HL-60 (cell line): ENCODE results near the gene ASCC3.

Experiments used
- GABPA ChIP-seq: IDR thresholded peaks from 2 replicates; pipeline ENCODE4 v1.6.1; 2012; ENCODE audit warnings: low read depth
- REST ChIP-seq: IDR thresholded peaks from 2 replicates; pipeline ENCODE4 v1.6.1; 2012; ENCODE audit warnings: low read depth; ENCODE audit not compliant: insufficient replicate concordance
- SPI1 ChIP-seq: IDR thresholded peaks from 2 replicates; pipeline ENCODE4 v1.6.1; 2012; ENCODE audit warnings: low read depth, mild to moderate bottlenecking, borderline replicate concordance
- TF ChIP-seq, protein P1 (sequence below): IDR thresholded peaks from one replicate; pipeline ENCODE4 v1.5.1; 2011; ENCODE audit warnings: low read length, control low read depth, inconsistent platforms; ENCODE audit not compliant: insufficient read depth

GRCh38 chr6:100488244-100488643 lies 392.9 kb downstream of the ASCC3 start:
- no peak for TF ChIP-seq GABPA
- no peak for TF ChIP-seq SPI1
- no peak for TF ChIP-seq REST
- TF ChIP-seq, protein P1, sequence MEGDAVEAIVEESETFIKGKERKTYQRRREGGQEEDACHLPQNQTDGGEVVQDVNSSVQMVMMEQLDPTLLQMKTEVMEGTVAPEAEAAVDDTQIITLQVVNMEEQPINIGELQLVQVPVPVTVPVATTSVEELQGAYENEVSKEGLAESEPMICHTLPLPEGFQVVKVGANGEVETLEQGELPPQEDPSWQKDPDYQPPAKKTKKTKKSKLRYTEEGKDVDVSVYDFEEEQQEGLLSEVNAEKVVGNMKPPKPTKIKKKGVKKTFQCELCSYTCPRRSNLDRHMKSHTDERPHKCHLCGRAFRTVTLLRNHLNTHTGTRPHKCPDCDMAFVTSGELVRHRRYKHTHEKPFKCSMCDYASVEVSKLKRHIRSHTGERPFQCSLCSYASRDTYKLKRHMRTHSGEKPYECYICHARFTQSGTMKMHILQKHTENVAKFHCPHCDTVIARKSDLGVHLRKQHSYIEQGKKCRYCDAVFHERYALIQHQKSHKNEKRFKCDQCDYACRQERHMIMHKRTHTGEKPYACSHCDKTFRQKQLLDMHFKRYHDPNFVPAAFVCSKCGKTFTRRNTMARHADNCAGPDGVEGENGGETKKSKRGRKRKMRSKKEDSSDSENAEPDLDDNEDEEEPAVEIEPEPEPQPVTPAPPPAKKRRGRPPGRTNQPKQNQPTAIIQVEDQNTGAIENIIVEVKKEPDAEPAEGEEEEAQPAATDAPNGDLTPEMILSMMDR: no peak
